RWPE2 (cell line): ENCODE measurements around the gene DOK5.

Experiments used
- ATAC-seq: fragments of 200-7000 bp; cut with Tn5 transposase; 3 replicates; pipeline ENCODE4 v1.9.1; 2021; ENCODE audit warnings: low read depth
- DNase-seq: peaks from one replicate; pipeline ENCODE4 v3.0.0-alpha.2; 2020; ENCODE audit warnings: low spot score
- H3K27ac ChIP-seq: fragments of 450-650 bp; 2 replicates; pipeline ENCODE4 v1.5.1; 2017; ENCODE audit warnings: mild to moderate bottlenecking; ENCODE audit not compliant: poor library complexity, severe bottlenecking
- H3K27me3 ChIP-seq: fragments of 250-450 bp; sonication (Bioruptor Pico); 2 replicates; pipeline ENCODE4 v1.5.1; 2021; ENCODE audit warnings: mild to moderate bottlenecking, moderate library complexity; ENCODE audit not compliant: insufficient read depth, poor library complexity, severe bottlenecking
- H3K36me3 ChIP-seq: fragments of 250-450 bp; sonication (Bioruptor Pico); 2 replicates; pipeline ENCODE4 v1.5.1; 2020; ENCODE audit warnings: low read depth, mild to moderate bottlenecking, moderate library complexity
- H3K4me1 ChIP-seq: fragments of 250-450 bp; sonication (Bioruptor Pico); 2 replicates; pipeline ENCODE4 v1.5.1; 2021; ENCODE audit warnings: mild to moderate bottlenecking, moderate library complexity; ENCODE audit not compliant: insufficient read depth, poor library complexity, severe bottlenecking
- H3K4me3 ChIP-seq: fragments of 250-450 bp; sonication (Bioruptor Pico); 2 replicates; pipeline ENCODE4 v1.5.1; 2021; ENCODE audit warnings: mild to moderate bottlenecking, moderate library complexity; ENCODE audit not compliant: severe bottlenecking
- H3K9me3 ChIP-seq: fragments of 250-450 bp; sonication (Bioruptor Pico); 2 replicates; pipeline ENCODE4 v1.5.1; 2021; ENCODE audit warnings: mild to moderate bottlenecking, moderate library complexity; ENCODE audit not compliant: severe bottlenecking
- CTCF ChIP-seq: fragments of 450-650 bp; IDR thresholded peaks from one replicate; pipeline ENCODE4 v1.5.1; 2017; ENCODE audit warnings: mild to moderate bottlenecking, moderate library complexity; ENCODE audit not compliant: poor library complexity, severe bottlenecking

The DOK5 gene

GRCh38 chr20:54475334-54476168 lies at the start of gene DOK5:
Gene DOK5, plus strand, starts transcription at chr20:54475593. Its CDS starts 354 bp downstream, at chr20:54475947.
- Histone ChIP-seq H3K4me3 (no peak within 1 kb of the TSS), H3K9me3 (no peaks in the 10 kb centered on the region), H3K27me3 (peaks cover 76% of the 10 kb centered on the region), H3K36me3 (no peaks in the 10 kb centered on the region), H3K27ac (no peak within 1 kb of the TSS), H3K4me1 (no peaks in the 10 kb centered on the region)
- no peak for TF ChIP-seq CTCF
- ATAC-seq (peak; percentile 34), DNase-seq (no peak)

- no peak overlapping the region for H3K4me3 ChIP-seq
- no peak for TF ChIP-seq CTCF
These were observed 46.0 kb upstream of the DOK5 start for GRCh38 chr20:54429364-54429763.

GRCh38 chr20:54431156-54431944 lies 44.0 kb upstream of the DOK5 start:
- no peaks in the 10 kb centered on the region for H3K36me3 ChIP-seq

More at GRCh38 chr20:54429364-54429763, 46.0 kb upstream of the DOK5 start:
- H3K4me1 ChIP-seq, result no peaks in the 10 kb centered on the region
- H3K36me3 ChIP-seq, result no peaks in the 10 kb centered on the region
- no peak for DNase-seq
- H3K27me3 ChIP-seq, result peaks cover 38% of the 10 kb centered on the region
- no peak overlapping the region for H3K27ac ChIP-seq
- H3K9me3 ChIP-seq, result no peaks in the 10 kb centered on the region
- ATAC-seq, result no peak

GRCh38 chr20:54432966-54433365 lies 42.4 kb upstream of the DOK5 start:
- ATAC-seq, result no peak
- Histone ChIP-seq H3K9me3 (no peaks in the 10 kb centered on the region), H3K27ac (no peak overlapping the region), H3K4me3 (no peak overlapping the region), H3K27me3 (peaks cover 28% of the 10 kb centered on the region), H3K4me1 (no peaks in the 10 kb centered on the region), H3K36me3 (no peaks in the 10 kb centered on the region)
- TF ChIP-seq CTCF, result no peak
- DNase-seq, result no peak

More at GRCh38 chr20:54431156-54431944, 44.0 kb upstream of the DOK5 start:
- ATAC-seq (peak; percentile 43), DNase-seq (no peak)
- Histone ChIP-seq H3K4me3 (no peak overlapping the region), H3K9me3 (no peaks in the 10 kb centered on the region), H3K4me1 (no peaks in the 10 kb centered on the region), H3K27me3 (peaks cover 39% of the 10 kb centered on the region), H3K27ac (no peak overlapping the region)
- no peak for TF ChIP-seq CTCF
